Left renal cortex interstitium (tissue), 4 donors: ENCODE data around the gene FILIP1L. TPM values are rescaled to one million over a fixed set of nuclear protein-coding genes. Genes with fewer than 3 reads are reported as not detected.
A peak's percentile ranks its signal among the peaks of the same experiment; 100 is the strongest.

Source experiments
- DNase-seq, 4 donors: peaks; one replicate each; pipeline ENCODE4 v3.0.0-alpha.2; 2013; ENCODE audit warnings: low read depth in 4 of 4, low spot score in 2 of 4, missing footprints in 1 of 4
- polyA plus RNA-seq, 4 donors: library from polyadenylated mRNA; unstranded; fragments of 120-200 nt; gene quantifications; one replicate each; pipeline ENCODE4 v1.2.1, GENCODE V29; 2013; ENCODE audit not compliant: insufficient read length in 4 of 4

The FILIP1L gene
- polyA plus RNA-seq, 4 donors = 15.3 to 21.7 (median 17.5) TPM

DNA sequence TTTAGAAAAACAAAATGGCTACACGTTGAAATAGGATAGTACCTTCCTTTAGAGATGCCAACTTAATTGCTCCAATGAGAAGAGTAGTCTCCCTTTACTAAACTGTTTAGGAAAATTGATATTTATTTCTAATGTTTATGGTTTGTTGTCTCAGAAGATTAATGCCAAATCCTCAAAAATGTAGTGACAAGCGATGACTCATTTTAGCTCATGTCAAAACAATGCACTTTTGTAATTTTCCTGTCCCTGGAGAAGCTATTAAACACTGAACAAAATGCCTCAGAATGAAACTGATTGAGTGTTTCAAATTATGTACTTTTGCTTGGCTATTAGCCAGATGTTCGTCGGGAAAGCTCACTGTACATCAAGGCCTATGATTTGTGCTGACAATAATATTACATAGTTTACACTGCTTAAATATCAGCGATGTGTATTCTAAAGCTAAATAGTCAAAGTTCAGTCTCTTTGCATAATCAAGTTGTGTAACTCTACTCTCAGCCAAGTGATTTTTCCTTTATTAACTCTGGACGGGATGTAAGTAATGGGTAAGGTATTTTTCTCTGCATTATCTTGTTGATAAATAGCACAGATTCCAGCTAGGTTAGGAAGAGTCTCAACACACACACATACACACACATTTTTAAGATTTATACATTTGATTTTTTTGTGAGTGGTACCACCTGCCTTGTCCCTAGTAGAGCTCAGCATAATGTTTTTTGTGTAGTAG, 212.9 kb downstream of the FILIP1L start:
- DNase-seq = no peak

DNA sequence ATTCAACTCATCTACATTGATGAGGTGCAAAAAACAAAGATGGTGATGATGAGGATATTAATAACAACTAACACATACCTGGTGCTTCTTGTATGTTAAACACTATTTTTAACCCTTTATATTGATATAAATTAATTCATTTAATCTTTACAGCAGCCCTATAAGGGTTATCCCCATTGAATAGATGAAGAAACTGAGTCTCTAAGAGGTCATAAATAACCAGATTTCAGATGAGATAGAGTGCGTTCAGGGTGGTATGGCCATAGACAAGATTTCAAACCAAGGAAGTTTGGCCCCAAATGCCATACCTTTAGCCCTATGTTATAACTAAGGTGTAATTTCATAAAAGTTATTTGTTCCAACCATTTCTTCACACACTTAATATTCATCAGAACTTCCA, 214.1 kb downstream of the FILIP1L start:
- DNase-seq = no peak

DNA sequence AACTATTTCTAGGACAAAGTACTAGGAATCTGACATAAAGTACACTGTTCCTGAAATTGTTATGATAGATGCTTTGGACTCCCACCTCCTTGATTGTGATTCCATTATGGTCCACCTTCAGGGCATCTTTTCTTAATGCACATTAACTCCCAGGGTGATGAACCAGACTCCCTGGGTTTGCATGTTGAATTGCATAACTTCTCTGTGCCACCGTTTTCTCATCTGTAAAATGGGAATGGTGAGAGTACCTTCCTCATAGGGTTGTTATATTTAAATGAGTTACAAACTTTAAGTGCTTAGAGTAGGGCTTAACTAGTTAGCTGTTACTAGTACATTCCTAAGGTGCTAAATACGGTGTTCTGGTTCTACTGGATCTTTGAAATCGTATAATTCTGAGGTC, 214.7 kb downstream of the FILIP1L start:
- DNase-seq = no peak

DNA sequence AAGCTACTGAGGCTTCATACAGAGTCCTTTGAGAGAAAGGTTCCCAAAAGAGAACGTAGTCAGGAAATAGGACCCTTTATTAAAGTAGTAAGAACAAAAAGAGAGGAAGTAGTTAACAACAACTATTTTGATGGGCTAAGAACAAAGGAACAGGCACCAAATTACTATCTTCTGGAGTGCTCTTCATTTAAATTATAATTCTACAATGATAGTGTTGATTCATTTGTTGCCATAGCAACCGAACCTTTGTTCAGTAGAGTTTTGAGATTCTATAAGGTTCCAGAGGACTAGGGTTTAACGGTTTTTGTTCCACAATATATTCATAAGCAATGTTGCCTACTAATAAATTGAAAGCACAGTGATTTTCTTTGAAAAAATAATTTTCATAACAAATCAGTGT, 217.8 kb downstream of the FILIP1L start:
- DNase-seq = no peak

DNA sequence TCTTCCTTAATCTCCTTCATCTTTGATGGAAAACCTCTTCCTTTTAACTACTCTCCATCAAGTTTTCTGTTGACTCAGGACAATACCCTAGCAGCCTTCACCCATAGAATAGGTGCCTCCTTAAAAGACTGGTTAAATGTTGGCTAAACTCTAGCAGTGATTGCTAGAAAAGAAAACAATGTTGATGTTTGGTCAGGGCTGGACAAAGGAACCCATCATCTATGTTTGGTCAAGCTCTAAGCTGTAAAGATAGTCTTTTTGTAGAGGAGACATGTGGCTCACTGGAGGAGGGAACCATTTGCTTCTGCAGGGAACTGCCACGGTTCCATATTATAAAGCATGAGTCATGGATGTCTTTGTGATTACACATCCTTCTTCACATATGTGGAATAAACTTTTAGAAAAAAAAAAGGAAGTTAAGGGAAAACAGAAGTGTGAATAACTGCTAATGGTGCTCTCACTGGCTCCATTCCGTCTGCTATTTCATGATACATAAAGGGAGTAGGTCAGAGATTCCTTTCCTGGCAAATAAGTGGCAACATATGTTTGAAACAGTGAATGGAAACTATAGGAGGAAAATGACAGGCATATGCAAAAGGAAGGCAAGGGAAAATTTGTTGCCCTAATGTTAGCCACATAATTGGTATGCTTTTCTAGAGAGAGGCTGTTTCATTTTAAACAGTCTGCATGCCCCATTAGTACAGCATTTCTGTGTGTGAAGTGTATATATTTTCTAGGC, 218.4 kb downstream of the FILIP1L start:
- no peak for DNase-seq

DNA sequence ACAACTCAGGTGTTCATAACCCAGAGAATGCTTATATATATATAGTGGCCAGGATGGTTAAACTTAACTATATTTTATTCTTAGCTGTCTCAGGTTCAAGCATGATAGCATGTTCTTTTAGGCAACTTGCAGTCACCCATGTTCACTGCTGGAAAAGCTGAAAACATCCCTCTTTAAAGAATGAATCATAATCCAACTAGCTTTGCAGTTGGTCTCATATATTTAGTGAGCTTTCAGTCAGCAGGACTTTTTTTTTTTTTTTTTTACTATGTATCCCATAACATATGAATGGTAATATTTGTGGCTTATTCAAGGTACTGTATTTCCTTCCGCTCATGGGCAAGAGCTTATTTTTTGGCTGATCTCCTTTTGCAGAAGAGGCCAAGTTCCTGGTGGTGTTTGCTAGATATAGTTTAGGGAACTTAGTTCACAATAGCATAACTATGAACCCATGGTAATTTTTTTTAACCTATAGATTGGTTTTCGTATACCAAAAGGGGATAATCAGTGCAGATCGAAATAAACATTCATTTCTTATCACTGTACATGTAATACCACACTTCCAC, 219.1 kb downstream of the FILIP1L start:
- DNase-seq = no peak

DNA sequence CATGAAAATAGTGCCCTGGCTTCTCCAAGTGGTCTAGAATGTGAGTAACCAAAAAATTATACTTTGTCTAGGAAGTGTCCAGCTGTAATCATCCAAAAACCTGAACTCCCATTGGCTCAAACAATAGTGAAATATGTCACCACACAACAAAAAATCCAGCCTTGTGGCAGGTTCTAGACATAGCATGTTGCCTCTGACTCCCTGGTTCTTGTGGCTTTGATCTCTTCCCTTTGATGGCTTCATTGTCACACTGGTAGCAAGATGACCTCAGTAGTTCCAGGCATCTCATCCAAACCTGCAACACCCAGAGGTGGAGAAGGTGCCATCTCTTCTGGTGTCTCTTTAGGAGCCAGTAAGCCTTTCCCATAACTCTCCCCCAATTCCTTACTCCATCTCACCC, 222.0 kb downstream of the FILIP1L start:
- no peak for DNase-seq

DNA sequence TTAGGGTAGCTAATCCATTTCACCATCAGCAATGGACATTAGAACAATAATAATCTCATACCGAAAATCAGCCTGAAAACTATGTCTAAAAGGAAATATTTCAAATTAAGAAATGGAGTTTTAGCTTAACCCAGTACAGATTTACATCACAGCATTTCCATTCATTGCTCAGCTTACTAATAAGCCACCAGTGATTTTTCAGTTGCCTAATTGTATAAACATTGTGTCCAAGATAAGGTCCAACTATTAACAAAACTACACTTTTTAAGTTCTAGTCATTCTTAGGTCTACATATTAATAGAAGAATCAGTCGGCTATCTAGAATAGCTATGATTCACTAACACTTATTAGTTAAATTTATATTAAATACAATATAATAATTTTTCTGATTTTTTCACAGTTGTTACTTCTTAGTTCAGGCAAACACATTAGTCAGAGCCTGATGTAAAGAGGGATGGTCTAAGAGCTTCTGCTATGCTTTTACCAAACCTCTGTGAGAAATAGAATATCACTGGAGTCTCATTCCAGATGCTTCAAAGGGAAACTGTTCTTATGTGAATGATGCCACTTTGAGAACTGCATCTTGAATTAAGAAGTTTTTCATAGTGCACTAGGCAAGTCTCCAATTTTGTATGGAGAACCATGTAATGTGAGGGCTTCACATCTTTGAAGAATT, 222.6 kb downstream of the FILIP1L start:
- DNase-seq = no peak

DNA sequence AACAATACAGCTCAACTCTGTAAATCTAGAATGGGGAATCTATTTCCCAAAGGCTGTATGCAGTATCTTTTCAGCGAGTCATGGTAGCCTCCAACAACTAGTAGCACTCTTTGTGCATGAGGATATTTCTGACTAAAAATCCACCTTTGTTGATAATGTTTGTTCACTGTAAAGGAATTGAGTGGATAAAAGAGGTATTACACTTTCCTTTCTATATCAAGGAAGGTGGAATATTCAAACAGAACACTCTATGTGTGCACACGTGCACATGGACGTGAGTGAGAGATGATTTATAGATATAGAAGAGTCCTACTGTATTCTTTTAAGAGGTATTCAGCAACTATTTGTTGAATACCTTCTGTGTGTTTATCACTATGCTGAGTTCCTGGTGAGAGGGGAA, 228.4 kb downstream of the FILIP1L start:
- no peak for DNase-seq

DNA sequence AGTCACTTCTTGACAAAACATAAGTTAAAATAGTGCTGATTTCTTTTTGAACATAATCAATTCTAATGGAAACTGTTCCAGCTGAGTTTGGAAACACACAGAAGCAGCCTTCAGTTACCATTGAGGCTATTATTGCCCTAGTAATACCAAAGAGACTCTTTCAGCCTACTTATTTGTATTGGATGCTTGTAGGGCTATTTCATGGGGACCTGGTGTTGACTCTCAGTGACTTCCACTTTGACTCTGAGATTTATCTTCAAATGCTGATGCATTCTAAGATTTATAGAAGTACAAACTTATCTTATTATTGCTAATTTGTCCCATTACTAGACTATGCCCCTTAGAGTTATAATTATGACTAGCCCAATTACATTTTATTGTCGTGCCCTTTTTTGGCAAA, 229.2 kb downstream of the FILIP1L start:
- no peak for DNase-seq

DNA sequence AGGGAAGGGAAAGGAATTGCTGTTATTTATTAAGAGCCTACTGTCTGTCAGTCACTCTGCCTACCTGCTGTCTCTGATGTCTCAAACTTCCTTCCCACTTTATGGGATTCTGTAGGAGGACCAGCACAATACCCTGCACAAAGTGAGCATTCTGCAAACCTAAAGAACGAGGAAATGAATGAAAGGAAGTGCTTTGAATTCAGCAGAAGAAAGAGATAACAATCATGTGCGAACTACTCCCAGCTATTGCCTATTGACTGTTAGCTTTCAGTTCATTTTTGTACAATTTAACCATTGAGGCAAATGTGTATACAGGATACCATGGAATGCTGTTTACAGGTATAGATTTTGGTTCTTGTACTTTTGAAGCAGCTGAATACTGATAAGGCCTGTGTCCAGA, 229.8 kb downstream of the FILIP1L start:
- DNase-seq = no peak

DNA sequence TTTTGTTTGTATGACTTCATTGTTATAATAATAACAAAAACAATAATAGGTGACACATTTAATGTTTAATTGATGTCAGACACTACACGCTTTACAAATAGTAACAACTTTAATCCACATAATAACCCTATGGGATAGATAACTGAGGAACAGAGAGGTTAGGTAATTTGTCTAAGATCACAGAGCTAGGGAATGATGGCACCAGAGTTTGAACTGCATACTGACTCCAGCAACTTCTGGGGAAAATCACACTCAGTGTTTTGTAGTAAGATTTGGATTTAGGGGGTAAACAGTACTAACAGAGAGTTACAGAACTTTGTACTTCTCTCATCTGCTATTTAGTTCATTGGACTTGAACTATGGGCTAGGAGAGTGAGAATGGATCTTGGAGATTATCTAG, 230.6 kb downstream of the FILIP1L start:
- no peak for DNase-seq

DNA sequence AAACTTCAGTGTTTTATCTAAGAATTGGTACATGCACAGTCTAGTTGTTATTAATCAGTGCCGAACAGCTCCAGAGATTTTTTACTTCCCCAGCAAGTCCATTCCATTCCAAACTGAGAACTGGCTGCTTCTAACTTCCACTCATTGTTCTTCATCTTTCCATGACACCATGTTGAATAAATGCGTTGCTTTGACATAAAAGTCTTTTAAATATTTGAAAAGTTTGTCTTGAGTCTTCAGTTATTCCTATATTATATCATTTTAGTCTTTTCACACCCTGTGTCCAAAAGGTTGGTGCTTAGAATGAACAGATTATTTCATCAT, 231.2 kb downstream of the FILIP1L start:
- DNase-seq = no peak

DNA sequence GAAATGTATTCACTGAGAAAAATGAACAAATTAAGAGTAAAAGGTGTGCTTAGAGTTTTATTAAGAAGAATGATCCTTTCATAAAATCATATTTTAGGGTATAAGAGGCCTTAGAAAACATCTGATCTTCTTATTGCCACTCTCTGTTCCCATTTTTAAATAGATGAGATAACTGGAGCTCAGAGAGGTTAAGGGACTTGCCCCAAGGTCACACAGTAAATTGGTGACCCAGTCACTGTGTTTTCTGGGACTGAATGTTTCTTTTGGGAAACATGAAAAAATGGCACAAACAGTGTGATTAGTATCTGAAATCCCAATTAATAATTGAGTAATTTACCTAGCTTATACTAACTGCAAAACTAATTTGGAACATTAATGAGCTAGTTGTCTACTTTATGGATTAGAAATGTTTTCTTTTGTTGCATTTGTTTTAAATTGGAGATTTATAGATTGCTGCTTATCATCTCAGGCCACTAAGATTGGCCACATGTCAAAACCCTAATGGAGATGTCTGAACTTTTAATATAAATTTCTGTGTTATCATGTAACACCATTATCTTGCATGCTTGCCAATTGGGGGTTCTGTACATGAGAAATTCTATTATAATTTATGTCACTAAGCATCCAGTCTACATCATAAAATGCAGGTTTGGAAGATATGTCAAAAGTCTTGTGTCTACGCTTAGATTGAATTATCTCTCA, 231.7 kb downstream of the FILIP1L start:
- no peak for DNase-seq

DNA sequence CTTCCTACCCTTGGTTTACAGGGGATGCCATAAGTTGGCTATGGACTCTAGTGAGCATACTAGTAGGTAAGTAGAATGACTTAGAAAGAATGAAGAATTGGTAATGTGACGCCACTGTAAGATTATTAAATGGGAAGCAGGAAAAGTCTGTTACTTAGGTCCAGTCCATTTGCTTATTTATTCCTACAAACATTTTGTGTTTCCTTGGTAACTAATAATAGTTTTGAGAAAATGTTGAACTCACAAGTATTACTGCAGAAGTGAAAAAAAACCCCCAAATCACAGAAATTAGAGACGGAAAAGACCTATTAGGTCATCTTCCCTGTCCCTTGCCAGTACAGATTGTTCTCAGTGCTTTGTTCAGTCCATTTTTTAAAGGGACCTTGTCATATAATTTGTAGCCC, 233.2 kb downstream of the FILIP1L start:
- no peak for DNase-seq

DNA sequence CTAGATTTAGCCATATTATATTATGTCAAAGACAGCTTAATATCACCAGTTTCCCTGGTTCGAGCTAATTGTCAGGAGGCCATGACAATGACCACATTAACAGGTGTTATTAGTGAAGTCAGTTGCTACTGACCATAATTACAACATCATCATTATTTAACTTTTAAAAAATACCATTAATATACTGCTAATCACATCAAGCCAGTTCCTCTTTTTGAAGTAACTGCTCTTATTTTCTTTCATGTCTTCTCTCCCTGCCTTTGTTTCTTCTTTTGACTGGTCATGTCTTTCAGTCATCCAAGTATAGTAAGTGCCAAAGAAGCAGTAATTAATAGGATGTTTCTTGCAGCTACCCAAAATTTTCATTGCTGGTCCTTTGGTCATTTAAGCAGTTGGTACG, 235.0 kb downstream of the FILIP1L start:
- no peak for DNase-seq

DNA sequence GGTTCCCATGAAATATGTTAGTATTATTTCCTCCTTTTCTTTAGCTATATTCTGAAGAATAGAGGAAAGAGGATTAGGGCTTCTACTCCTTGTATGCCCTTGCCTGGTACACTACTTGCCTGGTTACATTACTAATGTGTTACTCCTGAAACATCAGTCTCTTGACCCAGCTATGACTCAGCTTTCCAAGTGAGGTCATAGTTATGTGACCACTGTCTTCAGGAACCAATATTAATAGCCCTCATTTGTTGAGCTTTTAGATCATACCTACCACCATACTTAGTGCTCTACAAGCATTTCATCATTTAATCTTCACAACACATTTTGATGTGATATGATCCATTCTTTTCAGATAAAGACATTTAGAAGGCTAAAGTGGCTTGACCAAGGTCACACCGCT, 236.3 kb downstream of the FILIP1L start:
- DNase-seq = no peak

DNA sequence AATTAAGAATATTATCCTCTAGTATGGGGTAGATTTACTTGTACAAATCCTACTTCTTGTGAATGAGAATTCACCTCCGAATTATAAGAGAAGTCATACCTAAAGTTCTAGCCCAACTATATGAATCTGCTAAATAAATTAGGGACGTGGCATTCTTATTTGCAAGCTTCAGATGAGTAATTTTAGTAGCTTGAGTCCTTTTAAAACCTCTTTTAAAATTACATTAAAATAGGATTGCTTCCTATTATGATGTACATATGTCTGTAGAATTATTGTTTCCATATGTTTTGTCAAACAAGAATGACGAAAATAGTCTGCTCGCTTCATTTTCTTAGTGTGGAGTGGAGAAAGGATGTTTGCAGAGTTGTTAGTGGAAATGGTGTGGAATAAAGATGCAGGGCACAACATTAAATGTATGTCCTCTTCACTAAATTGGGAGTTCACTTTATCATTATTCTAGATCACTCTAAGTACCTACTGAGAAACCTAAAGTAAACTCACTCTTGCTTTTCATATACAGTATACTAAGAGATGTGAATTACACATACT, 237.2 kb downstream of the FILIP1L start:
- DNase-seq = no peak

DNA sequence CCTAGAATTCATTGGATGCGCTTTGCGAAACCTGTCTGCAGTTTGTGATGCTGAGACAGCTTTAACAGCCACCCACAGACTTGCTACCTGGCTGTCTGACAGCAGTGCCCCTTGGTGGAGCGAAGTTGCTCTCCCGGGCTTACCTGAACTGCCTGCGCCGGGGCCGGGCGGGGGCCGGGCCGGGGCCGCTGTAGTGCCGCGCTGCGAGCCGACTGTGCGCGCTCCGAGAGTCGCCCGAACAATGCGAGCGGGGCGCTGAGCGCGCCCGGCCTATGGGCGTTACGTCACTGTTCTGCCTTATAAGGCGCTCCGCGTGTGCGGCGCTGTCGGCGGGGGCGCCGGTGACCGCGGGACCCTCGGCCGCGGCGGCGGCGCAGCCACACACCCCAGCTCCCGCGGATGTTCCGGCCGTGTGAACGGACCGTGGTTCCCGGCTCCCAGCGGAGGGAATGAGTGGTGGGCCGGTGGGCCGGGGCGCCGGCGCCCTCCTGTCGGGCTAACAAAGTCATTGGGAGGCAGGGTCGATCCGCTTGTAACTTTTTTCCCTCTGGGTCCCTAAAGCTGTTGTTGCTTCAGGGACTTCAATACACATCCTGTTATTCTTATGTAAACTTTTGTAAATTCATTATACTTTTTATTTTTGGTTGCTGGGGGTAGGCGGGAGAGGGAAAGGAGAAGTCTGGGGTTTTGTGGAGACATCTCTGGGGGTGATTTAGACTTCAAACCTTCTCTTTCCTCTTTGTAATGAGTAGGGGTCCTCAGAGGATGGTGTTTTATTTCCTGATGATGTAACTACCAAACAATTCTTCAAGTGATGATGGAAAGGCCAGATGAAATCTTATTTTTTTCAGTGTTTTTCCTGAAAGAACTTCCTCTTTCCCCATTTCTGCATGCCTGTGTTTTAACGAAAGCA, 238.1 kb downstream of the FILIP1L start:
- DNase-seq = peak in 3 of 4 donors; percentile 70 to 83 (median 78)

DNA sequence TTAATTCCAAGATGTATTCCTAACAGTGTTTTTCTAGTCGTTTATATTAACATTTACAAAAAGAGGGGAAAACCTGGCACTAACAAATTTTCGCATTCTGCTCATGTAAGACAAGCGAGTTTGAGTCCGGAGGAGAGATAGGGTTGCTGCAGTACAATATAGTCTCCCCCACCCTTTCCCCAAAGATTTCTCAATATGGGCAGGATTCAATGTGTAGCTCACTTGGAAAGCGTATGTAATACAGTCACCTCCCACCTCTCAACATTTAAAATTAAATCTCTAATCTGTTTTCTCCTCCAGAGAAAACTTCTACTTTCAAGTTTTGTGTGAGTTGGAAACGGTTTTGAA, 238.7 kb downstream of the FILIP1L start:
- no peak for DNase-seq
